SK-N-DZ (cell line): Measurements from ENCODE around the gene BANK1. TPM values are rescaled to one million over a fixed set of nuclear protein-coding genes. Genes with fewer than 3 reads are reported as not detected.

Experiments used
- DNase-seq: peaks from one replicate; pipeline ENCODE4 v3.0.0-alpha.2; 2015; ENCODE audit warnings: low spot score
- polyA plus RNA-seq, 2 experiments: library from polyadenylated mRNA; depleted of rRNA; stranded (reverse); fragments of >200 nt; gene quantifications; 2 replicates each; pipeline ENCODE4 v1.2.3, GENCODE V29; 2014

The BANK1 gene, protein sequence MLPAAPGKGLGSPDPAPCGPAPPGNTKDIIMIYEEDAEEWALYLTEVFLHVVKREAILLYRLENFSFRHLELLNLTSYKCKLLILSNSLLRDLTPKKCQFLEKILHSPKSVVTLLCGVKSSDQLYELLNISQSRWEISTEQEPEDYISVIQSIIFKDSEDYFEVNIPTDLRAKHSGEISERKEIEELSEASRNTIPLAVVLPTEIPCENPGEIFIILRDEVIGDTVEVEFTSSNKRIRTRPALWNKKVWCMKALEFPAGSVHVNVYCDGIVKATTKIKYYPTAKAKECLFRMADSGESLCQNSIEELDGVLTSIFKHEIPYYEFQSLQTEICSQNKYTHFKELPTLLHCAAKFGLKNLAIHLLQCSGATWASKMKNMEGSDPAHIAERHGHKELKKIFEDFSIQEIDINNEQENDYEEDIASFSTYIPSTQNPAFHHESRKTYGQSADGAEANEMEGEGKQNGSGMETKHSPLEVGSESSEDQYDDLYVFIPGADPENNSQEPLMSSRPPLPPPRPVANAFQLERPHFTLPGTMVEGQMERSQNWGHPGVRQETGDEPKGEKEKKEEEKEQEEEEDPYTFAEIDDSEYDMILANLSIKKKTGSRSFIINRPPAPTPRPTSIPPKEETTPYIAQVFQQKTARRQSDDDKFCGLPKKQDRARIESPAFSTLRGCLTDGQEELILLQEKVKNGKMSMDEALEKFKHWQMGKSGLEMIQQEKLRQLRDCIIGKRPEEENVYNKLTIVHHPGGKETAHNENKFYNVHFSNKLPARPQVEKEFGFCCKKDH
- polyA plus RNA-seq (2014; cell fraction: cytosol; rRNA removed): not detected in 2 replicates
- polyA plus RNA-seq (2014; cell fraction: nucleus; rRNA removed): not detected in 2 replicates

GRCh38 chr4:101790521-101791181, at the start of gene BANK1:
Gene BANK1 (plus strand): TSS chr4:101790730. CDS start chr4:101790881, 151 bp downstream.
- no peak for DNase-seq

DNA sequence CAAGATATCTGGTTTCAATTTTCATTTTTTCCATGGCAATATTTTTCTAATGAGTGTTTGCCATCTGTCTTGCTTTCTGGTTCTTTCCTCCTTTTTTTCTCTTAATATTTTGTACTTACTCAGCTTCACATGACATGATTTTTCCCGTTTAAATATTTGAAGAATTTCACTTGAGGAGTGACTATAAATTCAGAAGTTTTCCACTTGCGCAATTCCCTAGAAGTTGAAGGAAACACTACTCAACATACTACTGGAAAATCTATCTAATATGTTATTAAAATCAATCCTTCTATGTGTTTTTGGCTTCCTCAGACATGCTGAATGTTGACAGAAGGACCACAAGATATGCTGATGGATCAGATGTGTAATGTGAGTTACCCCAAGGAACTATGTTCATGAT, 36.8 kb upstream of the BANK1 start:
- no peak for DNase-seq

- no peak for DNase-seq
Observed at GRCh38 chr4:101756181-101756580, 34.3 kb upstream of the BANK1 start.

DNA sequence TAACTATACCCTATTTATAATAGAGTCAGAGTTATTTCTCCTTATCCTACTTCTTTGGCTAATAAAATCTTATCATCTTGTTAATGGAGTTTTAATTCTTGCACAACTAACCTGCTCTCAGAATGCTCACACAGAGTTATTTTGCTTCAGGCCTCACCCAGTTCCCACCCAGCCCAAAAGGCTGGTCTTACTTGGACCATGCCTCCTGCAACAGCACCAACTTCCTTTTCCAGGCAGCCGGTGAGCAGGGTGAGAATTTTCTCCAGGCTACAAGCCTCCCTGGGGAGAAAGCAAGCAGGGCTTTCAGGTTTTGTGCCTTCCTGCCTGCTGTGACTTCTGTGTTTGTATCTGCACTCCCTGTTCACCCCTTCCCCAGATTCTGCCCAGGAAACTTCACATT, 29.1 kb upstream of the BANK1 start:
- DNase-seq: no peak

- DNase-seq: no peak
Observed at GRCh38 chr4:101762025-101762424, 28.5 kb upstream of the BANK1 start.

- peak; percentile 80 for DNase-seq
Observed at GRCh38 chr4:101762534-101762933, 28.0 kb upstream of the BANK1 start.

- DNase-seq: no peak
Observed at GRCh38 chr4:101763576-101763975, 27.0 kb upstream of the BANK1 start.

DNA sequence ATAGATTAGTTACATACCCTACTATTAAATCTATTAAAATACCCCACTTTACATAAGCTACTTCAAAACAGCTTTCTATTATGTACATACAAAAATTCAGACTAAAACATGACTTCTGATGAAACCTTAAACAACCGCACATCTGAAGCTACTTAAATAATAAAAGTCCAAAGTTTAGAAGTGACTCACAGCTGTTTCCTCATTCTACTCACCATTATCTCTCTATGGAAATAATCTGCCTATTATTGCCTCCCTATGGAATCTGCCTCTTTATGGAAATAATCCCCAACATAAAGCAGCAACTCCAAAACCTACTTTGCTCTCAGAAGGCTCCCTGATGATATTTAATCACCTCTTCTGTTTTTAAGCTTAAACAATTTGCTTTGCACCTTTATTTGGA, 15.7 kb upstream of the BANK1 start:
- DNase-seq: no peak

GRCh38 chr4:101777431-101777830, 13.1 kb upstream of the BANK1 start:
- no peak for DNase-seq

DNA sequence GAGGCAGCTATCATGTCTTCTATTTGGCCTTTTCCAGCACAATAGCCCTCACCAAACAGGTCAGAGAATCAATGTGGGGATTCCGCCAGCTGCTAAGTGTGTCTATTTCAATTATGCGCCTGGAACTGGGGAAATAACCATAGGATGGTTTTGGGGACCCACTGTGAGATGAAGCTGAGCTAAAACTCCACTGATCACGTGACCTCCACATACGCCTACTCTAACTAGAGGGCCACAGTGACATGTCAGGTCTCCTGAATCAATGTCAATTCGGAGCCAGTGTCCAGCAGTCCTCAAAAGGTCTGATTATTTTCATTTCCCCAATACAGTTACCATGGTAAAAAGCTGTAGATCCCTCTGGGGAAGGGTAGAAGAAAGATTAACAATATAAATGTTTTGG, 10.2 kb upstream of the BANK1 start:
- no peak for DNase-seq

DNA sequence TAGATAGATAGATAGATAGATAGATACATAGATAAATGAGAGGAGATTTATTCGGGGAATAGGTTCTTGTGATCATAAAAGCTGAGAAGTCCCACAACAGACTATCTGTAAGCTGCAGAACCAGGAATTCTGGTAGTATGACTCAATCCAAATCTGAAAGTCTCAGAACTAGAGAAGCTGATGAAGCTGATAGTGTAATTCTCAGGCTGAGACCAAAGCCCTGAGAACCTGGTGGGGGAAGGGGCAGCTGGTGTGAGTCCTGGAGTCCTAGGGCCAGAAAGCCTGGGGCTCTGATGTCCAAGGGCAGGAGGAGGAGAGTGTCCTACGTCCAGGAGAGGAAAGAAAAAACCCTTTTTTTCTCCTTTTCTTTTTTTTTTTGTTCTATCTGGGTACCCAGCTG, 8.0 kb upstream of the BANK1 start:
- DNase-seq: no peak

DNA sequence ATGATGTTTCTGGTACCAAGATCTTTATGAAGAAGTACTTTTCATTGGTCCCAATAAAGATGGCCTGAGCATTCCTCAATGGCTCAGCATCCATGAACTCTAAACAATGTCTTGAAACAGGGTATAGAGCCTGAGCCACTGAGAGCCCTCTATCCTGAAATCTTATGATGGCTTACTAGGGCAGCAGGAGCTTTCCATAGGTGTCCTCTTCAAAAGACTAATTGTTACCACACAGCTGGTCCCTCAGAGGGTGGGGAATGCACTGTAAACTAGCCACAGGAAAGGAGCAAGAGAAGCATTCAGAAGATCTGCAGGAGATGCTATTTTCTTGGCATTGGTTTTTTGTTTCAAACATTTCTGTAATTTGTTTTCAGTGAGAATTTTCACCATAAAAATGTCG, 5.6 kb upstream of the BANK1 start:
- no peak for DNase-seq

DNA sequence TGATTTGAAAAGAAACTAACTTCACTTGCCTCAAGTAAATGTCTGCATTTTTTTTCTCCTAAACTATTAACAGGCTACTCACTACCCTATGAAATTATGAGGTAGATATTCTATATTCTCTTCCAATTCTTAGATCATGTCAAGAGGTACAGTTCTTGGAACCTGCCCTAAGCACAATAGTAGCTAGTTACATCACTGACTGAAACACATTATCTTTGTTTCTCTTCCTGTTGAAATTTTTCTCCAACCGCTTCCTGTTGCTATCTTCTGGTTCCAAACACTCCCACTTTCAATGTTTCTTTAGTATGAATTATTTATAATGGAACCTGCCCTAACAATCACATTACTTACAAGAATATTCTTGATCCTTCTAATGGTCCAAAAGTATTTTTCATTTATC, 5.0 kb upstream of the BANK1 start:
- DNase-seq: no peak

GRCh38 chr4:101787701-101788316, 2.7 kb upstream of the BANK1 start:
- DNase-seq: no peak

DNA sequence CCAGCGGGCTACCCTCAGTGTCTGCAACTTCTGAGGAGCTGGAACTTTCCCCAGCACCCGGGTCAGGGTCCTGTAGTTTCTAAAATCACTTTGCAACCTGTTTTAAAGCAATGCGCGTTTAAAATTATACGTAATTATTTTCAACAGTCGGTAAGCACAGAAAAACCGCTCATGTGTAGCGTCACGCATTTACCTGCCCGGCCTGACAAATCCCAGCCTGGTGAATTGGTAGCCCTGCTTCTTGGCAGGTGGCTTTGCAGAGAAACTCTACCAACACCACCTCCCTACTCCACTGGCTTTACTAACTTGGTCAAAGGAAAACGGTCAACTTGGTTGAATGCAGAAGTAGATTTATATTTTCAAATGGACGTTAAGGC, 640 bp downstream of the BANK1 start:
- DNase-seq: no peak

- no peak for DNase-seq
Observed at GRCh38 chr4:101792056-101792590, 1.6 kb downstream of the BANK1 start.

DNA sequence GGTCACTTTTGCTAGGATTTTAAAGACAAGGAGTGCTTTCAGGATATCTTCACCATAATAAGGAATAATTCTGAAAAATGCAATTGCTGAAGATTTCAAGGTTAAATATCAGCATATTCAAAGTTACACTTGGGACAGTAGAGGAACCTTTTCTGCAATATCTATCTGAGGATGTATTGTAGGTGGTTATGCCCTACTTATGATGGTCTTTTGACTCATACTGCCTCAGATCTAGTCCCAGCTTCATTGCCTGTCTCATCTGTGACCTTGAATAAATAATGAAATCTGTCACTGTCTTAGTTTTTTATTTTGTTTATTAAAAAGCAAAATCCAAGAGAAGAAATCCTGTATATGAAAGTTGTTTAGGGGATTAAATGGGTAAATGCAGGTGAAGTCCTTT, 2.9 kb downstream of the BANK1 start:
- no peak for DNase-seq

DNA sequence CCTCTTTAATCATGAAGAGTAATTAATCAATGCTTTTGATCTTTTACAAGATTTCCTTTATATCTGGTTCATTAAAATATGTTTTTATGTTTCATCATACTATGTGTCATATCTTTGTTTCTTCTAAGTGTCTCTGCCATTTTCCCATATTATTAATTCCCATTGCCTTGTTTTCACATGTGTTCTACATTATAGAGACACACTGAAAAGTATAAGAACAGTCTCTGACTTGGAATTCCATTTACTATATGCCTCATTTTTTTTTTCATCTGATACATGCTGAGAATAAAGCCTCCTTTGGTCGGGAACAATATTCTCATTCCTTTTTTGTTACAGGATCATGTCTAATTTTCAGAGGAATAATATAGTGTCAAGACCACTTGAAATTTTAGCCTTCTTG, 4.3 kb downstream of the BANK1 start:
- no peak for DNase-seq

DNA sequence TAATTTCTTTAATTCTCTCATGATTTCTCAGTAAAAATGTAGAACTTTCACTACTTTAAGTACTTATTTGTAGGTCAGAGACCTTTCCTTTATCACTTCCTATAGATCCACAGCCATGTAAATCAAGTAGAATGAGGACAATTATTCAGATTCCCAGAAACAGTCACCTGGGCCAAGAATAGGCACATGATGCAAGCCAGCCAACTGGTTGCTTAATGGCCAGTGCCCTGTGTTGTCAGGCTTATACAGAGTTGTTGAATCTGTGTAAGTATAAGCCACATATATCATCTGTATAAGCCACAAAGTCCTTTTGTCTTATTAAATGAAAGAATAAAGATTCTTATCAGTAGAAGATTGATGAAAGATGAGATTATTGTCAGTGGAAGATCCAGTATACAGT, 5.2 kb downstream of the BANK1 start:
- DNase-seq: no peak

DNA sequence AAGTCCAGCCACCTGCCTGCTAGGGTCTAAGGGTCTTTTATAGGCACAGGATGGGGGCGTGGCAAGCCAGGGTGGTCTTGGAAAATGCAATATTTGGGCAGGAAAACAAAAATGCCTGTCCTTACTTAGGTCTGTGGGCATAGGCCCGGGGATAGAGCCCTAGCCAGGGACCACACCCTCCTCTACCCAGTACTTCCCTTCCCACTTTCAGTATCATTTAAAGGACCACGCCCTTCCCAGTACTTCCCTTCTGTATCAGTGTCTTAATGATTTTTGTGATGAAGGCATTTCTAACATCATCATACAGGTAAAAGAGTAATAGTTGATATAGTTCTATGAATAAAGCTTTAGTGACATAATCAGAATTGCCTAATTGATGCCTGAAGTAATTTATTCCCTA, 11.4 kb downstream of the BANK1 start:
- no peak for DNase-seq

GRCh38 chr4:101806914-101807313, 16.4 kb downstream of the BANK1 start:
- no peak for DNase-seq

- DNase-seq: no peak
Observed at GRCh38 chr4:101807351-101807750, 16.8 kb downstream of the BANK1 start.
